ENCODE results near the gene SUN2.

DNA sequence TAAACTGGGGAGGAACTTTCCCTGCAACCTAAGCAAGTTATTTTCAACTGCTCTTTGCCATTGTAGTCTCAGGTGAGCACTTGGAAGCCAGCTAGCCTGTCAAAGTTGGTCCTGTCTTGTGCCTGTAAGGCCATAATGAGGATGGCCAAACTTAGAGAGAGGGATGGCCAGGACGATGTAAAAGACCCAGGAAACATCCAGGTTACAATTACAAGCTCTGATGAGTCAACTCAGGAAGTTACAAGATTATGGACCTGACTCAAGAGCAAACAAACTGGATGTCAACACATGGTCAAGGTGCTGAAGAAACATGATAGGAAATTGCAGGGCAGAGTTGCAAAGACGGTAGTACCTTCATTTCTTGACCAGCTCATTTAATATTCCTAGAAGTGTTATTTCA lies 48.5 kb downstream of the SUN2 start:
- TF ChIP-seq, protein P1, sequence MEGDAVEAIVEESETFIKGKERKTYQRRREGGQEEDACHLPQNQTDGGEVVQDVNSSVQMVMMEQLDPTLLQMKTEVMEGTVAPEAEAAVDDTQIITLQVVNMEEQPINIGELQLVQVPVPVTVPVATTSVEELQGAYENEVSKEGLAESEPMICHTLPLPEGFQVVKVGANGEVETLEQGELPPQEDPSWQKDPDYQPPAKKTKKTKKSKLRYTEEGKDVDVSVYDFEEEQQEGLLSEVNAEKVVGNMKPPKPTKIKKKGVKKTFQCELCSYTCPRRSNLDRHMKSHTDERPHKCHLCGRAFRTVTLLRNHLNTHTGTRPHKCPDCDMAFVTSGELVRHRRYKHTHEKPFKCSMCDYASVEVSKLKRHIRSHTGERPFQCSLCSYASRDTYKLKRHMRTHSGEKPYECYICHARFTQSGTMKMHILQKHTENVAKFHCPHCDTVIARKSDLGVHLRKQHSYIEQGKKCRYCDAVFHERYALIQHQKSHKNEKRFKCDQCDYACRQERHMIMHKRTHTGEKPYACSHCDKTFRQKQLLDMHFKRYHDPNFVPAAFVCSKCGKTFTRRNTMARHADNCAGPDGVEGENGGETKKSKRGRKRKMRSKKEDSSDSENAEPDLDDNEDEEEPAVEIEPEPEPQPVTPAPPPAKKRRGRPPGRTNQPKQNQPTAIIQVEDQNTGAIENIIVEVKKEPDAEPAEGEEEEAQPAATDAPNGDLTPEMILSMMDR (IDR thresholded peaks at IDR 0.05) = no peak
- TF ChIP-seq POLR2AphosphoS5 (IDR thresholded peaks at IDR 0.05) (no peak), POLR2A (IDR thresholded peaks at IDR 0.05; ENCODE audit: low read depth) (no peak), EP300 (IDR thresholded peaks at IDR 0.05) (no peak)
